Peyer's patch (tissue), 4 donors: ENCODE measurements around the gene HM13.

Experiments
- POLR2A ChIP-seq, 2 donors: fragments of 450-650 bp; IDR thresholded peaks; one replicate each; pipeline ENCODE4 v1.5.1; 2017; ENCODE audit warnings: antibody characterized with exemption in 2 of 2, mild to moderate bottlenecking in 2 of 2, moderate library complexity in 2 of 2
- TF ChIP-seq, protein P1 (sequence below), 6 experiments: fragments of 450-650 bp in 4 of 6; fragments of 200-600 bp in 2 of 6; sonication (generic) in 1 of 6; IDR thresholded peaks; one replicate each; pipeline ENCODE4 v1.5.1; 2017 to 2019; ENCODE audit warnings: antibody characterized with exemption in 6 of 6, mild to moderate bottlenecking in 3 of 6, moderate library complexity in 1 of 6

DNA sequence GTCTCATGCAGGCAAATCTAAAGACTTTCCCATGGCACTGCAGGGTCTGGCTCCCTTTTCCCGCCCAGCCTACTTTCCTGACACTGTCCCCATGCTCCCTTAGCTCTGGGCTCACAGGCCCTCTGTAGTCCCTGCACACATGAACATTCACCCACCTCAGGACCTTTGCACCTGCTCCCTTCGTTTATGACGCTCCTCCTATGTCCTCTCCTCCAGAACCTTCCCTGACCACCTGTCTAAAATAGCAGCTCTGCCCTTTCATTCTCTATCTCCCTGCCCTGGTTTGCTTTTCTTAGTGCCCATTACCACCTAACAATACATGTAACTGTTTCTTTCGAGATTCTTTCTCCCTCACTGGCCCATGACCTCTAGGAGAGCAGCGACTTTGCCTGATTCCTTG is 22.3 kb downstream of the HM13 start:
- TF ChIP-seq, protein P1, sequence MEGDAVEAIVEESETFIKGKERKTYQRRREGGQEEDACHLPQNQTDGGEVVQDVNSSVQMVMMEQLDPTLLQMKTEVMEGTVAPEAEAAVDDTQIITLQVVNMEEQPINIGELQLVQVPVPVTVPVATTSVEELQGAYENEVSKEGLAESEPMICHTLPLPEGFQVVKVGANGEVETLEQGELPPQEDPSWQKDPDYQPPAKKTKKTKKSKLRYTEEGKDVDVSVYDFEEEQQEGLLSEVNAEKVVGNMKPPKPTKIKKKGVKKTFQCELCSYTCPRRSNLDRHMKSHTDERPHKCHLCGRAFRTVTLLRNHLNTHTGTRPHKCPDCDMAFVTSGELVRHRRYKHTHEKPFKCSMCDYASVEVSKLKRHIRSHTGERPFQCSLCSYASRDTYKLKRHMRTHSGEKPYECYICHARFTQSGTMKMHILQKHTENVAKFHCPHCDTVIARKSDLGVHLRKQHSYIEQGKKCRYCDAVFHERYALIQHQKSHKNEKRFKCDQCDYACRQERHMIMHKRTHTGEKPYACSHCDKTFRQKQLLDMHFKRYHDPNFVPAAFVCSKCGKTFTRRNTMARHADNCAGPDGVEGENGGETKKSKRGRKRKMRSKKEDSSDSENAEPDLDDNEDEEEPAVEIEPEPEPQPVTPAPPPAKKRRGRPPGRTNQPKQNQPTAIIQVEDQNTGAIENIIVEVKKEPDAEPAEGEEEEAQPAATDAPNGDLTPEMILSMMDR (IDR thresholded peaks at IDR 0.05): no peak
- no peak for TF ChIP-seq POLR2A (IDR thresholded peaks at IDR 0.05)
